Adrenal gland (tissue), 5 donors: ENCODE results near the gene ZNF135.

Experiments
- CTCF ChIP-seq, 6 experiments: fragments of 450-650 bp in 4 of 6; fragments of 200-600 bp in 2 of 6; sonication (generic) in 1 of 6; IDR thresholded peaks; 1 replicate in 5 of 6; 2 replicates in 1 of 6; pipeline versions ENCODE4 v1.5.1 to v1.8.0; 2016 to 2021; ENCODE audit warnings: antibody characterized with exemption in 6 of 6, mild to moderate bottlenecking in 2 of 6, moderate library complexity in 1 of 6
- POLR2A ChIP-seq, 2 donors: fragments of 450-650 bp; IDR thresholded peaks; one replicate each; pipeline ENCODE4 v1.6.1; 2017; ENCODE audit warnings: antibody characterized with exemption in 2 of 2, mild to moderate bottlenecking in 2 of 2, moderate library complexity in 1 of 2
- donor health status: DM: no; HTN: no; CAD: no.

- TF ChIP-seq CTCF (IDR thresholded peaks at IDR 0.05) (no peak), POLR2A (IDR thresholded peaks at IDR 0.05) (no peak)
Observed at GRCh38 chr19:58107778-58108545, 48.9 kb downstream of the ZNF135 start.
